Smooth muscle cell (in vitro differentiated cells): Measurements from ENCODE around the gene DPPA2. TPM values are rescaled to one million over a fixed set of nuclear protein-coding genes. Genes with fewer than 3 reads are reported as not detected.

Experiments
- DNase-seq: peaks from one replicate; lab custom pipeline; 2025; ENCODE audit not compliant: unreplicated experiment; lab: John Stamatoyannopoulos, UW
- H2AFZ ChIP-seq: fragments of 200-600 bp; sonication (generic); 2 replicates; pipeline ENCODE4 v1.6.0; 2016; ENCODE audit warnings: antibody characterized with exemption, low read depth, mild to moderate bottlenecking
- H3F3A ChIP-seq: fragments of 200-600 bp; sonication (generic); 2 replicates; pipeline ENCODE4 v1.6.0; 2017; ENCODE audit warnings: antibody characterized with exemption, low read depth
- H3K27ac ChIP-seq: fragments of 200-600 bp; sonication (generic); 2 replicates; pipeline ENCODE4 v1.5.1; 2016; ENCODE audit warnings: low read depth, mild to moderate bottlenecking
- H3K27me3 ChIP-seq: fragments of 200-600 bp; sonication (generic); 2 replicates; pipeline ENCODE4 v1.6.1; 2016; ENCODE audit warnings: low read depth, mild to moderate bottlenecking
- H3K36me3 ChIP-seq: fragments of 200-600 bp; sonication (generic); 2 replicates; pipeline ENCODE4 v1.5.1; 2016; ENCODE audit warnings: low read depth
- H3K4me1 ChIP-seq: fragments of 200-600 bp; sonication (generic); 2 replicates; pipeline ENCODE4 v1.5.1; 2016; ENCODE audit warnings: low read depth
- H3K4me2 ChIP-seq: fragments of 200-600 bp; sonication (generic); 2 replicates; pipeline ENCODE4 v1.6.0; 2016; ENCODE audit warnings: mild to moderate bottlenecking
- H3K4me3 ChIP-seq: fragments of 200-600 bp; sonication (generic); 2 replicates; pipeline ENCODE4 v1.5.1; 2016; ENCODE audit warnings: mild to moderate bottlenecking
- H3K79me2 ChIP-seq: fragments of 200-600 bp; sonication (generic); 2 replicates; pipeline ENCODE4 v1.6.0; 2016; ENCODE audit warnings: low read depth, mild to moderate bottlenecking
- H3K9ac ChIP-seq: fragments of 200-600 bp; sonication (generic); 2 replicates; pipeline ENCODE4 v1.6.0; 2016; ENCODE audit warnings: low read depth
- H3K9me3 ChIP-seq: fragments of 200-600 bp; sonication (generic); replicated peaks from 2 replicates; pipeline ENCODE4 v1.5.1; 2016; ENCODE audit warnings: low read depth
- H4K20me1 ChIP-seq: fragments of 200-600 bp; sonication (generic); 2 replicates; pipeline ENCODE4 v1.6.0; 2016; ENCODE audit warnings: low read depth
- WGBS: methylation state at CpG from one replicate; pipeline ENCODE4 v1.1.7; 2016; ENCODE audit warnings: low lambda C conversion rate; 5-methylcytosine and 5-hydroxymethylcytosine counted together
- polyA plus RNA-seq: library from polyadenylated mRNA; unstranded; fragments of >200 nt; fragmentation: Nextera tagmentation; extraction: Ambion mirVana; gene quantifications from 2 replicates; pipeline ENCODE4 v1.2.1, GENCODE V29; 2016
- total RNA-seq: library from RNA; depleted of rRNA; stranded (reverse); fragments of >200 nt; gene quantifications from 2 replicates; pipeline ENCODE4 v1.2.3, GENCODE V29; 2014
- TF ChIP-seq, protein P1 (sequence below): fragments of 200-600 bp; sonication (generic); IDR thresholded peaks from 2 replicates; pipeline ENCODE4 v1.5.1; 2017; ENCODE audit warnings: borderline replicate concordance, mild to moderate bottlenecking, antibody characterized with exemption; ENCODE audit not compliant: insufficient read depth, poor library complexity, severe bottlenecking

The DPPA2 gene
- total and polyA plus RNA-seq, 2 experiments from 2014 or later, result 0.27 to 1.2 TPM

DNA sequence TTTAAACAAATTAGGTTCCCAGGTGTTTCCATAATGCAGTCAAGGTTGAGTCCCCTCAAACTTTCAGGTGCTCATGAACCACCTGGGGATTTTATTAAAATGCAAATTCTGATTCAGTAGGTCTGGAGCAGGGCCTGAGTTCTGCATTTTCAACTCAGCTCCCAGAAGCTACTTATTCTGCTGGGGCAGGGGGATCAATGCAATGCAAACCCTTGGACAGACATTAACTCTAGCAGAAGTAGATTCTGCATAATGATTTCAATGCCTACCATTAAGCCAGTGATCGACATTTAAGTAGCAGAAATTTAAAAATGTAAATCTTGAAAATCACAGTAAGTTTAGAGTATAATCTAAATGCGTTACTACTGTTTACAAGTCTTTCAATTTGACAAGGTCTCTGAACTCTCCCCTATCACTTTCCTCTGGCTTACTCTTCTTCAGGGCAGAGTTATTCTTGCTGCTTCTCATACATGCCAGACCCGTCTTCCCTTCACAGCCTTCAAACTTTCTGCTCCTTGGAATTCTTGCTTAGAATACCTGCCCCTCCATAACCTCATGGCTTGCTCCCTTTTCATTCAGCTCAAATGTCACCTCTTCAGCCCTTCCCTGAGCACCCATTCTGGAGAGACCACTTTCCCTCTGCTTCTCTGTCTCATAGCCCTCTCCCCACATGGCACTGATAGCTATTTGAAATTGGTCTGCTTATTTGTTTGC lies 40.3 kb upstream of the DPPA2 start:
- H2AFZ ChIP-seq, result no peak overlapping the region
- no peak overlapping the region for H3K9ac ChIP-seq
- DNase-seq, result no peak
- no peak overlapping the region for H3K4me3 ChIP-seq
- TF ChIP-seq, protein P1, sequence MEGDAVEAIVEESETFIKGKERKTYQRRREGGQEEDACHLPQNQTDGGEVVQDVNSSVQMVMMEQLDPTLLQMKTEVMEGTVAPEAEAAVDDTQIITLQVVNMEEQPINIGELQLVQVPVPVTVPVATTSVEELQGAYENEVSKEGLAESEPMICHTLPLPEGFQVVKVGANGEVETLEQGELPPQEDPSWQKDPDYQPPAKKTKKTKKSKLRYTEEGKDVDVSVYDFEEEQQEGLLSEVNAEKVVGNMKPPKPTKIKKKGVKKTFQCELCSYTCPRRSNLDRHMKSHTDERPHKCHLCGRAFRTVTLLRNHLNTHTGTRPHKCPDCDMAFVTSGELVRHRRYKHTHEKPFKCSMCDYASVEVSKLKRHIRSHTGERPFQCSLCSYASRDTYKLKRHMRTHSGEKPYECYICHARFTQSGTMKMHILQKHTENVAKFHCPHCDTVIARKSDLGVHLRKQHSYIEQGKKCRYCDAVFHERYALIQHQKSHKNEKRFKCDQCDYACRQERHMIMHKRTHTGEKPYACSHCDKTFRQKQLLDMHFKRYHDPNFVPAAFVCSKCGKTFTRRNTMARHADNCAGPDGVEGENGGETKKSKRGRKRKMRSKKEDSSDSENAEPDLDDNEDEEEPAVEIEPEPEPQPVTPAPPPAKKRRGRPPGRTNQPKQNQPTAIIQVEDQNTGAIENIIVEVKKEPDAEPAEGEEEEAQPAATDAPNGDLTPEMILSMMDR, result no peak
- H3K27ac ChIP-seq, result no peak overlapping the region
- H3K4me2 ChIP-seq, result no peak overlapping the region
- no peaks in the 10 kb centered on the region for H3K9me3 ChIP-seq
- no peaks in the 10 kb centered on the region for H3F3A ChIP-seq
- H4K20me1 ChIP-seq, result no peaks in the 10 kb centered on the region
- peaks cover 24% of the 10 kb centered on the region for H3K4me1 ChIP-seq
- H3K36me3 ChIP-seq, result no peaks in the 10 kb centered on the region
- WGBS, result 62% methylated on average over 3 of the region's 3 CpGs
- H3K27me3 ChIP-seq, result peaks cover 4% of the 10 kb centered on the region
- H3K79me2 ChIP-seq, result no peaks in the 10 kb centered on the region

DNA sequence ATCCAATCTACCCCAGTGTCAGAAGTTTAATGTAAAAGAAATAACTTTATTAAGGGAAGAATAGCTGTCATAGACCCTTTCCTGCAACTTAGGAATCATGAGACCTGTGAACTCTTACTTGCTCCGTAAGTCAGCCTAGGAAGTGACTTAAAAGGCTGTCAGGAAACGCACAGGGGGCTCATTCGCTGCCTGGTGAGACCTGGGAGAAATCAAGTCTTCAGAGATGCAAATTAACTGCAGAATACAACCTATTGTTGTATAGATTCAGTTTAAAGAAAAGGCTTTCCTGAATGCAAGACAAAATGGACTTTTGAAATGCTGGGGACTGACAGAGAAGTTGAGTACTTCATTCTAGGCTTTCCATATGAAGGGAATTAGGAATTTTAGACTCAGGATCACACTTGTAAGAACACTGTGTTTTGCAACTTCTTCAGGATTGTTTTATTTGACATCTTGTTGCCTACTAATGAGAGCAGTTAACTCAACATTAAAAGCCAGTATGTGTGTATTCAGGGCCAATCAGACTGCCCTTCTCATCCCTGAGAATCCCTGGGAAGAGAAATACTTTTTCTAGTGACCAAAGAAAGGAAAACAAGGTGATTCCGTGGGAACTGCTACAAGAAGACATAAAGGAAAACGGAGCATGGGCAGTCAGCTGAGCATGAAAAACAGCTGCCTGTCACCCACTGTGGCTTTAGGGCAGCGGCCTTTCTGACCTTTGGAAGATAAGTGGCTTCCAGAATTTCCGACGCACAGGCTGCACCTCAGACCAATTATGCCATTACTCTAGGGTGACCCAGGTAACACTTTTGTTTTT lies 39.5 kb upstream of the DPPA2 start:
- Histone ChIP-seq H3K9ac (no peak overlapping the region), H2AFZ (peak overlapping the region; percentile 91), H3K9me3 (no peaks in the 10 kb centered on the region), H3K4me1 (peaks cover 24% of the 10 kb centered on the region), H4K20me1 (no peaks in the 10 kb centered on the region), H3K4me2 (peak overlapping the region; percentile 83), H3K4me3 (peak overlapping the region; percentile 36), H3F3A (no peaks in the 10 kb centered on the region), H3K79me2 (no peaks in the 10 kb centered on the region), H3K27ac (no peak overlapping the region), H3K36me3 (no peaks in the 10 kb centered on the region), H3K27me3 (peaks cover 4% of the 10 kb centered on the region)
- WGBS, result 29% methylated on average over 8 of the region's 8 CpGs
- TF ChIP-seq, protein P1, result no peak
- DNase-seq, result no peak

DNA sequence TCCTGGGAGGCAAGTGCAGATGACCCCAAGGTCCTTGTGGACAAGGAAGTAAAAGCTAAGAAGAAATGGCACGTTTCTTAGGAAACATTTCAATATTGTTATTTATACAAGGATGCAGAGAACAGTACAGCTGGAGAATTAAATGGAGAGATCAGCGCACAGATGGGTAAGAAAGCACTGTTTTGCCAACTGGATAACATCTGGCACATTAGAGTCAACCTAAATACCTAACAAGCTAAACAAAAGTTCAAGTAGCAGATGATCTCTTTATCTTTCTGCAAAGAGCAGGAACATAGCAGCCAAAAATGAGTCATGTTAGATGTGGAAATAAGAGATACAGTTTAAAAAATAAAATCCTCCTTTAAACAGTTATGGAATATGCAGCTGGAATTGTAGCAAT lies 36.7 kb upstream of the DPPA2 start:
- Histone ChIP-seq H3K27ac (no peak overlapping the region), H3K9ac (no peak overlapping the region), H4K20me1 (no peaks in the 10 kb centered on the region), H2AFZ (no peak overlapping the region), H3K9me3 (no peaks in the 10 kb centered on the region), H3K4me3 (no peak overlapping the region), H3K4me1 (peaks cover 24% of the 10 kb centered on the region), H3K27me3 (peaks cover 4% of the 10 kb centered on the region), H3K4me2 (no peak overlapping the region), H3F3A (no peaks in the 10 kb centered on the region), H3K36me3 (no peaks in the 10 kb centered on the region), H3K79me2 (no peaks in the 10 kb centered on the region)
- DNase-seq, result no peak
- TF ChIP-seq, protein P1, result no peak
- WGBS, result 80% methylated on average over 2 of the region's 2 CpGs
